Osteocyte (in vitro differentiated cells): ENCODE results near the gene LRRC8C. TPM values are rescaled to one million over a fixed set of nuclear protein-coding genes. Genes with fewer than 3 reads are reported as not detected.
A peak's percentile ranks its signal among the peaks of the same experiment; 100 is the strongest.

Experiments used
- DNase-seq: peaks from one replicate; pipeline ENCODE4 v3.0.0; 2021; ENCODE audit warnings: mixed read lengths; ENCODE audit not compliant: unreplicated experiment; ENCODE audit errors: extremely low spot score
- H3K27ac Mint-ChIP-seq: one replicate; pipeline ENCODE4 v1.8.0; 2021; ENCODE audit warnings: mild to moderate bottlenecking, mixed read lengths; ENCODE audit not compliant: unreplicated experiment
- H3K27me3 Mint-ChIP-seq: one replicate; pipeline ENCODE4 v1.8.0; 2021; ENCODE audit warnings: mixed read lengths; ENCODE audit not compliant: unreplicated experiment
- H3K36me3 Mint-ChIP-seq: one replicate; pipeline ENCODE4 v1.8.0; 2021; ENCODE audit warnings: mixed read lengths; ENCODE audit not compliant: unreplicated experiment
- H3K4me1 Mint-ChIP-seq: one replicate; pipeline ENCODE4 v1.8.0; 2021; ENCODE audit warnings: mixed read lengths; ENCODE audit not compliant: unreplicated experiment
- H3K4me3 Mint-ChIP-seq: one replicate; pipeline ENCODE4 v1.8.0; 2021; ENCODE audit warnings: mild to moderate bottlenecking, moderate library complexity, mixed read lengths; ENCODE audit not compliant: unreplicated experiment
- H3K9me3 Mint-ChIP-seq: one replicate; pipeline ENCODE4 v1.8.0; 2021; ENCODE audit warnings: mixed read lengths; ENCODE audit not compliant: unreplicated experiment
- total RNA-seq: library from RNA; stranded (reverse); gene quantifications from 2 replicates; pipeline ENCODE4 v1.2.1, GENCODE V29; 2021
- TF ChIP-seq, protein P1 (sequence below): fragments of 200-600 bp; sonication (generic); IDR thresholded peaks from 2 replicates; pipeline ENCODE4 v1.5.0; 2021; ENCODE audit warnings: antibody characterized with exemption, mild to moderate bottlenecking, moderate library complexity

LRRC8C gene
- total RNA-seq, 1 donor from 2014 or later: 3.5 TPM

DNA sequence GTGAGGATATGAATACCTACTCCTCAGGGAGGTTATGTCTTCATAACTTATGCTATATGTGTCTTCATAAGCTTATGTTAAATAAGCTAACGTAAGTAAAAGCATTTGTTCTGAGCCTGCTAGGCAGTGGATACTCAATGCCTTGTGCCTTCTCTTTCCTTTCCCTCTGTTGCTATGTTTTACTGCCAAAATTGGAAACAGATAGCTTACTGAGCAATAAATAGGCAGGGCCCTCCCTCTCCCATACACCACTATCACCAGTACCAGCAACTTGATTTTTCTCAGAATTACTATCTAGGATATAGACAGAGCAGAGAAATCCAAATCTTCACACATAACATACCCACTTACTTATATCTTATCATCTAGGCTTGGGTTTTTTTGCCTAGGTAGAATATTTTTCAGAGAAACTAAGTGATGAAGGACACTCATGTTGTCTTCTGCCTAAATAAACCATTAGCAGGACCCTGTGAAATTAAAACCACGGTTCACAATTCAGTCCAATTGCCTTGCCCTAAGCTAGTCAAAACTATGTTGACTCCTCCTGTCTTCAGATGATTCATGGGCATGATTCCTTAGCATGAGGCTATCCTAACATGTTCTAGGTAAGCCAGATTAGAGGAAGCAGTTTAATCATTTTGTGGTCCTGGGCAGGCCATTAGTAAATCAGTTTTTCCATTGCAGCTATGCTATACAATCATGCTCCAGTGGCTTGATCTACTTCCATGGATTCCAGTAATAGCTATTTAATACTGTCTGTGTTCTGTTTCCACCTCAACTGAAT, 15.9 kb upstream of the LRRC8C start:
- Mint-ChIP-seq H3K27ac (no peak overlapping the region), H3K4me3 (no peak overlapping the region), H3K27me3 (peaks cover 4% of the 10 kb centered on the region), H3K9me3 (peaks cover 3% of the 10 kb centered on the region), H3K36me3 (no peaks in the 10 kb centered on the region), H3K4me1 (no peaks in the 10 kb centered on the region)
- TF ChIP-seq, protein P1, sequence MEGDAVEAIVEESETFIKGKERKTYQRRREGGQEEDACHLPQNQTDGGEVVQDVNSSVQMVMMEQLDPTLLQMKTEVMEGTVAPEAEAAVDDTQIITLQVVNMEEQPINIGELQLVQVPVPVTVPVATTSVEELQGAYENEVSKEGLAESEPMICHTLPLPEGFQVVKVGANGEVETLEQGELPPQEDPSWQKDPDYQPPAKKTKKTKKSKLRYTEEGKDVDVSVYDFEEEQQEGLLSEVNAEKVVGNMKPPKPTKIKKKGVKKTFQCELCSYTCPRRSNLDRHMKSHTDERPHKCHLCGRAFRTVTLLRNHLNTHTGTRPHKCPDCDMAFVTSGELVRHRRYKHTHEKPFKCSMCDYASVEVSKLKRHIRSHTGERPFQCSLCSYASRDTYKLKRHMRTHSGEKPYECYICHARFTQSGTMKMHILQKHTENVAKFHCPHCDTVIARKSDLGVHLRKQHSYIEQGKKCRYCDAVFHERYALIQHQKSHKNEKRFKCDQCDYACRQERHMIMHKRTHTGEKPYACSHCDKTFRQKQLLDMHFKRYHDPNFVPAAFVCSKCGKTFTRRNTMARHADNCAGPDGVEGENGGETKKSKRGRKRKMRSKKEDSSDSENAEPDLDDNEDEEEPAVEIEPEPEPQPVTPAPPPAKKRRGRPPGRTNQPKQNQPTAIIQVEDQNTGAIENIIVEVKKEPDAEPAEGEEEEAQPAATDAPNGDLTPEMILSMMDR: no peak
- no peak for DNase-seq

DNA sequence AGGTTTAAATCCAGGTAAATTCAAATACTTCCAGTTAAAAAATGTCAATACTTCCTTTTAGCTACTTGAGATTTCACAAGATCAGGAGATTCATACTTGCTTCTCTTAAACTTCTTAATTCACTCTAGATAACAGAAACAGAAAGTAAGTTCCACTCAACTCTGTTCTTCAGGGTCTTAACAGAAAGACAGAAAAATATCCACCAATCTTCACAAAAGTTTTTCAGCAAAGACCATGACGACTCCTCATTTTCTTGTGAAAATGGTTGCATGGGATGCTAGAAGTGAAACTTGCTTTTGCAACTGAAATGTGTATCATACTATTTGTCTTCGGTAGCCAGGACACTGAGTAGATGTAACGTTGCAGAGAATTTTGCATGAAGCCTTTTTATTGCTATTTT, 12.3 kb upstream of the LRRC8C start:
- no peaks in the 10 kb centered on the region for H3K4me1 Mint-ChIP-seq
- H3K27ac Mint-ChIP-seq: no peak overlapping the region
- H3K36me3 Mint-ChIP-seq: no peaks in the 10 kb centered on the region
- TF ChIP-seq, protein P1: no peak
- peaks cover 4% of the 10 kb centered on the region for H3K27me3 Mint-ChIP-seq
- H3K9me3 Mint-ChIP-seq: peaks cover 3% of the 10 kb centered on the region
- DNase-seq: no peak
- H3K4me3 Mint-ChIP-seq: no peak overlapping the region

DNA sequence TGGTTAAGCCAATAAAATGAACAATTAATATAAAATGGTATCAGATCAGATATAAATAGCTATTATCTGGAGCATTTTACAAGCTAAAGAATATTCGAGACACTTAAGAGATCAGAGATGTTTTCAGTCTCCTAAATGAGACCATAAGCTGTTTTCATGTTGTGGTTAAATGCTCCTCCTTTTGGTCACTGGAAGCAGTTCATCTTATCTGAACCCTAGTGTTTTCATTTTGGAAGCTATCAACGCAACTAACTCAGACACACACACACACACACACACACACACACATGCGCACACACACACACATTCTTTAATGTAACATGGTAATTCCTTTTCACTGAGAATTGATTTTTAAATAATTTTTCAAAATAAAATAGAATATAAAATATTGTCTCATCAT, 10.0 kb upstream of the LRRC8C start:
- H3K9me3 Mint-ChIP-seq: peaks cover 3% of the 10 kb centered on the region

DNA sequence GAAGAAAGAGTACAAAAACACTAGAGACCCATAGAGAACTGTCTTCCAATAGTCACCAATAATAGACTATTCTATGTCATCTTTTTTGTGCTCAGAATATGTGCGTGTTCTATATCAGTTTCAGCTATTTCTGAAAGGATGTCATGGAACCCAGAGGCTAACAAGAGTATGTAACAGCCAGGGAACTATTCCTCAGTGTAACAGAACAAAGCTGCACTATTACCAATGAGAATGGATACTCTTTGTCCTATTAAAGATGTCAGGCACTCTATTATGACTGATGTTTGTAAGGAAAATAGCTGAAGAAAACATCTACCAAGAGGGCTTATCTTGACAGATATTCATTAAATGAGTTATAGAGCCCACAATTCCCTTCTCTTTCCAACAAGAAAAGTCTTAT, 8.6 kb upstream of the LRRC8C start:
- Mint-ChIP-seq H3K9me3 (no peaks in the 10 kb centered on the region), H3K4me1 (no peaks in the 10 kb centered on the region), H3K4me3 (no peak overlapping the region), H3K36me3 (no peaks in the 10 kb centered on the region), H3K27me3 (peaks cover 2% of the 10 kb centered on the region), H3K27ac (no peak overlapping the region)
- DNase-seq: no peak
- TF ChIP-seq, protein P1: no peak

More for the DNA sequence above, 10.0 kb upstream of the LRRC8C start:
- Mint-ChIP-seq H3K4me3 (no peak overlapping the region), H3K27ac (no peak overlapping the region), H3K4me1 (no peaks in the 10 kb centered on the region), H3K27me3 (peaks cover 2% of the 10 kb centered on the region), H3K36me3 (no peaks in the 10 kb centered on the region)
- TF ChIP-seq, protein P1: peak; percentile 20
- no peak for DNase-seq

GRCh38 chr1:89624715-89625323, 8.1 kb upstream of the LRRC8C start:
- Mint-ChIP-seq H3K9me3 (no peaks in the 10 kb centered on the region), H3K4me3 (no peak overlapping the region), H3K4me1 (no peaks in the 10 kb centered on the region), H3K27ac (no peak overlapping the region), H3K36me3 (no peaks in the 10 kb centered on the region), H3K27me3 (peaks cover 2% of the 10 kb centered on the region)
- TF ChIP-seq, protein P1: no peak
- no peak for DNase-seq
